Stimulated activated CD8-positive, alpha-beta memory T cell treated with anti-CD3 and anti-CD28 coated beads, Interleukin-15, amount 100 ng/mL, for 1 hour (primary cell): ENCODE results near the gene UGT1A9.

Source experiments
- DNase-seq: peaks from one replicate; pipeline ENCODE4 v3.0.0-alpha.2; 2020; ENCODE audit warnings: low read depth

UGT1A9 gene

DNA sequence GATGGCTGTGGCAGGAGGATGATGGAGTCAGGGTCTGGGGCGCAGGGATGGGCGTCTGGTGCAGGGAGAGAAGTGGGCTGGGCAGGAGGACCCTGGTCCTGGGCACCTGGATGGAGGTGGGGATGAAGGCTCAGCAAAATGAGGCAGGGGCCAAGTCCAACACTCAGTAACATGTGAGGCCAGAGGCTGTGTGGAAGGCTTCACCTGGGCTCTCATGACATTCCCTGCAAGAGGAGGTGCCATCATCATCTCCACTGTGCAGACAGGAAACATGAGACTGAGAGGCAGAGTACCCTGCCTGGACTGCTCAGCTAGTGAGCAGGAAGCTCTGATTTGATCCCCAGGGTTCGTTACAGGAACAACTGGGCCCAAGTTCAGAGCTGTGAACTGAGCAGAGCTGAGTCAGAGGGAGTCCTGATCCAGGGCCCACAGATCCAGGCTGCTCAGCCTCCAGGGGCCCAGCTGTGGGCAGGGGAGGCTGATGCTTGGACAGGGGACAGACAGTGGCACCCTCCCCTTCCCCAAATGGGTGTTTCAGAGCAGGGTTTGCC, 145.7 kb downstream of the UGT1A9 start:
- DNase-seq = no peak

DNA sequence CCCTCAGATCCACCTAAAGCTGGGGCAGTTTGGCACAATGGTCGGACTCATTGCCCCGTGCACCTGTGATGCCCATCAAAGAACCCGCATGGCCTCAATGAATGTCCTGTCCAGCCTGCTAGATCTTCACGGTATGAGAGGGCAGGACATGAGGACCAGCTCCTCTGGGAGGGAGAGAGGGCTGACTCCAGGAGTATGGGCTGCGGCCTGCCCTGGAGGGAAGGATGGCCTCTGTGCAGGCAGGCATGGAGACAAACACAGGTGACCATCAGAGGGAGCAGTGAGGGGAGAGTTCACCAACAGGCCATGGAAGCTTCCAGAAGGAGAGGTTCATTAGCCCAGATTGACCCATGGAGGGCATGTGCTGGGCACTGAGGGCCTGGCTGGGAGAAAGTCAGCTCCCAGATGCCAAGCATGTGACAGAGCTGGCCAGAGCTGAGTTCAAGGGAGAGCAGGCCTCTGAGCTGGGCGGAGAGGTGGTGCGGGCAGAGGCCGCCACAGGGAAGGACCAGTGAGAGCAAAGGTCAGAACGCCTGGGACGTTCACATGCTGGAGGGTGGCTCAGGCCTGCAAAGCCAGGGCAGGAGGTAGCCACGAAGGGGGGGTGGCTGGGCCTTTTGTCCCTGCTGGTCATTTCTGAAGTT, 146.4 kb downstream of the UGT1A9 start:
- DNase-seq = no peak

DNA sequence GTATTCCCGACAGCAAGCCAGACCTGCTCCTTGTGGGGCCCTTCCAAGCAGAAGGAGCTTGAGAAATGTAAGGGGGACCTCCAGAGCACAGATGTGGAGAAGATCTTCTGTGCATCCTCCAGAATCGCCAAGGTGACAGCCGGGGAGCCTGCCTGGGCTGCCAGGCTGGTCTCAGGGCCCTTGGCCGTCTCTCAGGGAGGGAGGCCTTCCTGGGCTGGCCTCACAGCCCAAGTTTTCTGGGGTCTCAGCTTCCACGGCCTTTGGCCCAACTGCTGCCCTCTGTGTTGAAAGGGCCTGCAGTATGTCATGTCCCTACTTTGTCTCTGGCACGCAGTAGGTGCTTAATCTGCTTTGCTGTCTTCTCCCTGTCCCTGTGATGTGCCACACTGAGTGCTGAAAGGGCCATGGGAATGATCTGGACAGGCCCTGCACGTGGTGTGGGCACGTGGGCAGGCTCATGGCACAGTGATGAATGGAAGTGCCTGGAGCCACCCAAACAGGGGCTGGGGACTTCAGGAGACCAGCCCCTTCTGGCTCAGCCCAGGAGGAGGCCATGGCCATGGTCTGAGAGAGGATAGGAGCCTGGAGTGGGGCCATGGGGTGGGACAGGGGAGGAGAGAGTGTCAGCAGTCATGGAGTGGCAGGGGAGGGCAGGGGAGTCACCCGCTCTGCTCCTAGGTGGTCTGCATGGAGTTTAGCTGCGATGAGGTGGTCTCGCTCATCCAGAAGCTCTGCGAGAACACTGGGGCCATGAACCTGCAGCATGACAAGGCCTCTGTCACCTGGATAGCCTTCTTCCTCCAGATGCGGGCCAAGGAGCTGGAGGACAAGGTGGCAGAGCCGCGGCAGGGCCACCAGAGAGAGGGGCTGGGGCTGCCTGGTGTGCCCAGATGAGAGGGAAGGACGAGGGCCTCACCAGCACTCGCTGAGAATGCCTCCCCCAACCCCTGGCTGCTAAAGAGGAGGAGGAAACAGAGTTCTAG, 147.2 kb downstream of the UGT1A9 start:
- DNase-seq = no peak

DNA sequence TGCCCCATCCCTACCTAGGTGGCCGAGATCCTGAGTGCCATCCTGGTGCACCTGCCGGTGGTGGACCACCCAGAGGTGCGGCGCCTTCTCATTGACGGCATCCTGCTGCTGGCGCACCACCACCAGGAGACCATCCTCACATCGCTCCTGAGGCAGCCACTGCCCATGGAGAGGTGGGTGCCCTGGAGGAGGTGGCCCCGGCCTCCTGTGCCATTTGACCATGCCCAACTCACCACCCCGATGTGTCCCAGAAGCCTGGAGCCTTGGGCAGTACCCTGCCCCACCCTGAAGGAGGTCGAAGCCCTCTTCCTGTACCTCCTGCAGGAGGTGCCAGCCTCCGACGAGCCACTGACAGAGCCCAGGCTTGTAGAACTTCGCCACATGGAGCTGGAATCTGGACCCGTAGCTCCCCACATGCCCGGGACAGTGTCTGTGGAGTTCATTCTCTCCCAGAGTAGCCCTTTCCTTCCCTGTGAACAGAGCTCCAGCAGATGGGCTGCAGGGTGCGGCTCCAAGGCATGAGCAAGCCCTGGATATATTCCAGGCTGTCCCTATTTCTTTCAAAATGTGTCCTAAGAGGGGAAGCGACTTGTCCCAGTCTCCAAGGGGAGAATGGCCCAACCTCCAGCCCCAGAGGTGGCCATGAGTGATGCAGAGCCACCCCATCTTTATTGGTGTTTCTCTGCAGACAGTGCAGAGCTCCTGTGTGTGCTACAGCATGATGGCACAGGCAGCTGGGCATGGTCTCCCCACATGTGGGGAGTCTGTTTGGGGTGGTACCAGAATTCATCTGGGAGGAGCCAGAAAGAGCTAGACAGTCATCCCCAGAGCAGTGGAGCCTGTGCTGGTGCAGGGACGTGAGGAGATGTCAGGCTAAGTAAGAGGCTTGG, 148.4 kb downstream of the UGT1A9 start:
- DNase-seq = no peak

DNA sequence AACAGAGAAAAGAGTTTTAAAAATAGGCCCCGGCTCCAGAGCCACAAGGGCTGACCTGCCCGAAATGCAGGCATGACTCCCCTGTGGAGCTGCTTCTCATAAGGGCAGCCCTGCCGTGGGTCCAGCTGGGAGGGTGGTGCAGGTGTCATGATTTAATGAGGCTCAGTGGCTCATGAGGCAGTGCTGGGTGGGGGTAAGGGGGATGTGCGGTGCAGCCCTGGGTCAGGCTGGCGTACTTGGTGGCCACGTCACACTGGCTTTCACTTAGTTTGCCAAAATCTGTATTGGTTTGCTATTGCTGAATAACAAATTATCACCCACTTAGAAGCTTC, 149.0 kb downstream of the UGT1A9 start:
- no peak for DNase-seq

DNA sequence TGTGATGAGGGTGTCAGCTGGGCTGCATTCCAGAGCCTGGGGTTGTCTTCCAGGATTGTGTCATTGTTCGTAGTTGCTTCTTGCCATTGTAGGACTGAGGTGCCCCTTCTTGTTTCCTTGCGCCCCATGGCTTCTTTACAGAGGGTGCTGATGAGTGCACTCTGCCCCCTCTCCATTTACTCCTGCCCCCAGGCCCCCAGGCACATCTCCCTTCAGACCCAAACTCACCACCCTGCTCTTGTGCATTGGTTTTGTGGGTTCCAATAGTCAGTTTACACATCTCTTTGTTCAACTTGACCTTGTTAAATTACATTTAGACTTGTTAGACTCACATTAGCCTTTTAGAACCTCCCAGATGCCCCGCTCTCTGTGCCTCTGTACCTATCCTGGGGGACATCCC, 149.5 kb downstream of the UGT1A9 start:
- DNase-seq = no peak

DNA sequence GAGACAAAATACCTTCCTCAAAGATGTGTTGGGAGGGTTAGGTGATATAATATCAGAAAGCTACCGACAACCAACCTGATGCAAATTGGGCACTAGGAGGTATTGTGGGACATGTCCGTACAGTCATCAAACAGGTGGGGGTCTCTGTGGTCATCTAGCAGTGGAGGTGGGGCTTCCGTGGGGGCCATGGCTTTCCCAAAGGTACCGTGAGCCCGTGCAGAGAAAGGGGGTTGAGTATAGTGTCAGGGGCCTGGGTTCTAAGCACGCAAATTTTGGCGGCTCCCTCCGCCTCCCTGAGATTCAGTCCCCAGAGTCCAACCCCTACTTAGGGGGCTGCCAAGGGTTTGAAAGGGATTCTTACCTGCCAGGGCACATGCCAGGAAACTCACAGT, 150.0 kb downstream of the UGT1A9 start:
- DNase-seq = no peak

DNA sequence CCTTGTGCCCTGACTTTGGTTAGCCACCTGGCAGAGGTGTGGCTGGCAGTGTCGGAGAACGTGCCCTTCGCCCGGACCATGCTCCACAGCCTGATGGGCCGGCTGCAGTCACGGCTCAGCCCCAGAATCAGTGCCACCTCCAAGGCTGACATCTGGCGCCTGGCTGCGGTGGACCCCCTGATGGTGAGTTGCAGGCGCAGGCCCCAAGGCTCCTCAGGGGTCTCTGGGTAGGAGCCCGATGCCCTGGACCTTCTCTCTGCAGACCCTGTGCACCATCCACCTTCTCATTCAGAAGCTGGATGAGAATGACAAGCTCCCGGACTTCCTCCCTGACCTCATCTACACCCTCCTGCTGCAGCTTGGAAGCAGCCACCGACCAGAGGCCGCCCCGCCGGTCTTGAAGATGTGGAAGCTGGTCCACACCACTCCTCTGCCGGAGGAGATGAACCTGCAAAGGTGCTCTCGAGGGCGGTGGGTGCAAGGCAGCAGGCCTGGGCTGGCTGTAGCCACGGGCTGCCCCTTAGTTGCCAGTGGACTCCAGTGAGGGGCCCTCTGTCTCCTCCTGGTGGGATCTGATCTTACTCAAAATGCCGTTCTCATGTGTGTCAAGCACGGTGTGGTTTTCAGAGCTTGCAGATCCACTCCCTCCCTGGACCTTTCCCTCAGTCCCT, 150.5 kb downstream of the UGT1A9 start:
- DNase-seq = no peak
